ENCODE results near the gene NHERF1.

Gene NHERF1

DNA sequence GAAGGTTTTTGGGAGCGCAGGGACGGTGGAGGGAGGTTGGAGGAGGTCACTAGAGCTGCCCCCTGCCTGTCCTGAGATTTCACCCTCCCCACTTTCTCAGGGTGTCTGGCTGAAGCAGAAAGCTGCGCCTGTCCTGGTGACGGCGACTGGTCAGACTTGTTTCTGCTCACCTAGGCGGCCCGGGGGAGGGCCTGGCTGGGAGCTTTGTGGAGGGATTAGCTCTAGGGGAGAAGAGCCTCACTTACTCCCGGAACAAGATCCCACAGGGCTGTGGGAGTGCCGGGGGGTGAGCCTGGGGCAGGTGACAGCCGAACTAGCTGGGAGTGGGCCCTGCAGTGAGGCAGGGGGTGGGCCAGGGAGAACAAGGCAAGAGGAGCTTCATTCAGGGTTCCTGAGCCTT is 11.5 kb downstream of the NHERF1 start:
- no peak for TF ChIP-seq SNAI2 (CRISPR knock-in tag; IDR thresholded peaks at IDR 0.05)
- TF ChIP-seq ZC3H10 (CRISPR knock-in tag; IDR thresholded peaks at IDR 0.05): no peak
- no peak for TF ChIP-seq TCF4 (CRISPR knock-in tag; IDR thresholded peaks at IDR 0.05; ENCODE audit: borderline replicate concordance)
- no peak for TF ChIP-seq CSDC2 (CRISPR knock-in tag; IDR thresholded peaks at IDR 0.05)
- no peak for TF ChIP-seq ESRRG (CRISPR knock-in tag; IDR thresholded peaks at IDR 0.05)
- no peak for TF ChIP-seq ZNF70 (CRISPR knock-in tag; IDR thresholded peaks at IDR 0.05)
- no peak for TF ChIP-seq PPARA (CRISPR knock-in tag; IDR thresholded peaks at IDR 0.05; ENCODE audit: borderline replicate concordance)
- TF ChIP-seq, protein P1, sequence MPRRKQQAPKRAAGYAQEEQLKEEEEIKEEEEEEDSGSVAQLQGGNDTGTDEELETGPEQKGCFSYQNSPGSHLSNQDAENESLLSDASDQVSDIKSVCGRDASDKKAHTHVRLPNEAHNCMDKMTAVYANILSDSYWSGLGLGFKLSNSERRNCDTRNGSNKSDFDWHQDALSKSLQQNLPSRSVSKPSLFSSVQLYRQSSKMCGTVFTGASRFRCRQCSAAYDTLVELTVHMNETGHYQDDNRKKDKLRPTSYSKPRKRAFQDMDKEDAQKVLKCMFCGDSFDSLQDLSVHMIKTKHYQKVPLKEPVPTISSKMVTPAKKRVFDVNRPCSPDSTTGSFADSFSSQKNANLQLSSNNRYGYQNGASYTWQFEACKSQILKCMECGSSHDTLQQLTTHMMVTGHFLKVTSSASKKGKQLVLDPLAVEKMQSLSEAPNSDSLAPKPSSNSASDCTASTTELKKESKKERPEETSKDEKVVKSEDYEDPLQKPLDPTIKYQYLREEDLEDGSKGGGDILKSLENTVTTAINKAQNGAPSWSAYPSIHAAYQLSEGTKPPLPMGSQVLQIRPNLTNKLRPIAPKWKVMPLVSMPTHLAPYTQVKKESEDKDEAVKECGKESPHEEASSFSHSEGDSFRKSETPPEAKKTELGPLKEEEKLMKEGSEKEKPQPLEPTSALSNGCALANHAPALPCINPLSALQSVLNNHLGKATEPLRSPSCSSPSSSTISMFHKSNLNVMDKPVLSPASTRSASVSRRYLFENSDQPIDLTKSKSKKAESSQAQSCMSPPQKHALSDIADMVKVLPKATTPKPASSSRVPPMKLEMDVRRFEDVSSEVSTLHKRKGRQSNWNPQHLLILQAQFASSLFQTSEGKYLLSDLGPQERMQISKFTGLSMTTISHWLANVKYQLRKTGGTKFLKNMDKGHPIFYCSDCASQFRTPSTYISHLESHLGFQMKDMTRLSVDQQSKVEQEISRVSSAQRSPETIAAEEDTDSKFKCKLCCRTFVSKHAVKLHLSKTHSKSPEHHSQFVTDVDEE (CRISPR knock-in tag; IDR thresholded peaks at IDR 0.05): no peak
- no peak for TF ChIP-seq OSR1 (CRISPR knock-in tag; IDR thresholded peaks at IDR 0.05)
- no peak for ATAC-seq

DNA sequence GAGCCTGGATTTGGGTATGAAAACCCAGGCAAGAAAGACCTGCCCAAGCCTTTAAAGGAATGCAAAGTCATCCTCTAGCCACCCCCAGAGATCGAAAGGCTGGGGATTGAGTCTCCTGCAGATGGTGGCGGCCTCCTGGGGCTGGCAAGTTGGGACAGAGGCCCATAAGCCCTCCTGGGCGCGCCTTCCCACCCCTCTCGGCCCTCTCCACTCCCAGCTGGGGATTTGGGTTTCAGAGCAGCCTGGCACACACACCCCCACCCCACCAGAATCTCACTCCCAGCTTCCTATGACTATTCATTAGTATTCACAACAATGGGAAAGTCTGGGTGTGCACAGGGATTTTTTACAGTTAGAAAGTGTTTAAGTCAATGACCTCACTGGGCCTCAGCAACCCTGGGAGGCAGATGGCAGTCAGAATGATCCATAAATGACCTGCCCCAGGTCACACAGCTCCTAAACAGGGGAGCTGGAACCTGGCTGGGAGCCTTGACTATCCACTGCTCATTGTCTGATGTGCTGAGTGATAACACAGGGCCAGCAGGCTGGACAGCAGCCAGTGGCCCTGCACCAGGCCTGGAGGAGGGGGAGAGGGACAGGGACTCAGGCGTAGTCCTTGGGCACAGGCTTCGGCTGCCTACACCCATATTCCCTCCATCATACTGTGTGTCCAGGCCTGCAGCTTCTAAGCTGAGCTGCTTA is 12.1 kb downstream of the NHERF1 start:
- peak; percentile 53 for ATAC-seq
- TF ChIP-seq, protein P2, sequence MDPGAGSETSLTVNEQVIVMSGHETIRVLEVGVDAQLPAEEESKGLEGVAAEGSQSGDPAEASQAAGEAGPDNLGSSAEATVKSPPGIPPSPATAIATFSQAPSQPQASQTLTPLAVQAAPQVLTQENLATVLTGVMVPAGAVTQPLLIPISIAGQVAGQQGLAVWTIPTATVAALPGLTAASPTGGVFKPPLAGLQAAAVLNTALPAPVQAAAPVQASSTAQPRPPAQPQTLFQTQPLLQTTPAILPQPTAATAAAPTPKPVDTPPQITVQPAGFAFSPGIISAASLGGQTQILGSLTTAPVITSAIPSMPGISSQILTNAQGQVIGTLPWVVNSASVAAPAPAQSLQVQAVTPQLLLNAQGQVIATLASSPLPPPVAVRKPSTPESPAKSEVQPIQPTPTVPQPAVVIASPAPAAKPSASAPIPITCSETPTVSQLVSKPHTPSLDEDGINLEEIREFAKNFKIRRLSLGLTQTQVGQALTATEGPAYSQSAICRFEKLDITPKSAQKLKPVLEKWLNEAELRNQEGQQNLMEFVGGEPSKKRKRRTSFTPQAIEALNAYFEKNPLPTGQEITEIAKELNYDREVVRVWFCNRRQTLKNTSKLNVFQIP (CRISPR knock-in tag; IDR thresholded peaks at IDR 0.05; ENCODE audit: borderline replicate concordance, low read depth): no peak
- TF ChIP-seq, protein P3, sequence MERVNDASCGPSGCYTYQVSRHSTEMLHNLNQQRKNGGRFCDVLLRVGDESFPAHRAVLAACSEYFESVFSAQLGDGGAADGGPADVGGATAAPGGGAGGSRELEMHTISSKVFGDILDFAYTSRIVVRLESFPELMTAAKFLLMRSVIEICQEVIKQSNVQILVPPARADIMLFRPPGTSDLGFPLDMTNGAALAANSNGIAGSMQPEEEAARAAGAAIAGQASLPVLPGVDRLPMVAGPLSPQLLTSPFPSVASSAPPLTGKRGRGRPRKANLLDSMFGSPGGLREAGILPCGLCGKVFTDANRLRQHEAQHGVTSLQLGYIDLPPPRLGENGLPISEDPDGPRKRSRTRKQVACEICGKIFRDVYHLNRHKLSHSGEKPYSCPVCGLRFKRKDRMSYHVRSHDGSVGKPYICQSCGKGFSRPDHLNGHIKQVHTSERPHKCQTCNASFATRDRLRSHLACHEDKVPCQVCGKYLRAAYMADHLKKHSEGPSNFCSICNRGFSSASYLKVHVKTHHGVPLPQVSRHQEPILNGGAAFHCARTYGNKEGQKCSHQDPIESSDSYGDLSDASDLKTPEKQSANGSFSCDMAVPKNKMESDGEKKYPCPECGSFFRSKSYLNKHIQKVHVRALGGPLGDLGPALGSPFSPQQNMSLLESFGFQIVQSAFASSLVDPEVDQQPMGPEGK (CRISPR knock-in tag; IDR thresholded peaks at IDR 0.05; ENCODE audit: borderline replicate concordance): no peak
- TF ChIP-seq GLIS3 (CRISPR knock-in tag; IDR thresholded peaks at IDR 0.05): no peak
- TF ChIP-seq PPARA (CRISPR knock-in tag; IDR thresholded peaks at IDR 0.05; ENCODE audit: borderline replicate concordance): no peak
- no peak for TF ChIP-seq ZNF565 (CRISPR knock-in tag; conservative IDR thresholded peaks at IDR 0.05; ENCODE audit: low read depth)
- no peak for TF ChIP-seq ARNTL (CRISPR knock-in tag; IDR thresholded peaks at IDR 0.05; ENCODE audit: borderline replicate concordance, low read depth)
- peak; percentile 77; the same call in 1 of the 2 replicates for TF ChIP-seq TCF4 (CRISPR knock-in tag; IDR thresholded peaks at IDR 0.05; ENCODE audit: borderline replicate concordance)
- TF ChIP-seq ZNF70 (CRISPR knock-in tag; IDR thresholded peaks at IDR 0.05): peak; percentile 54
- no peak for TF ChIP-seq CSDC2 (CRISPR knock-in tag; IDR thresholded peaks at IDR 0.05)
- TF ChIP-seq ZFP30 (CRISPR knock-in tag; IDR thresholded peaks at IDR 0.05): no peak
- no peak for TF ChIP-seq ISL1 (CRISPR knock-in tag; IDR thresholded peaks at IDR 0.05)
- TF ChIP-seq SNAI2 (CRISPR knock-in tag; IDR thresholded peaks at IDR 0.05): no peak
- TF ChIP-seq, protein P1 (CRISPR knock-in tag; IDR thresholded peaks at IDR 0.05): peak; percentile 96; the same call in 1 of the 2 replicates
- no peak for TF ChIP-seq ESRRG (CRISPR knock-in tag; IDR thresholded peaks at IDR 0.05)
- no peak for TF ChIP-seq ZNF8 (CRISPR knock-in tag; IDR thresholded peaks at IDR 0.05)
- peak; percentile 46; the same call in 1 of the 2 replicates for TF ChIP-seq ZFP3 (CRISPR knock-in tag; IDR thresholded peaks at IDR 0.05)
- no peak for TF ChIP-seq RARB (CRISPR knock-in tag; IDR thresholded peaks at IDR 0.05)
- no peak for TF ChIP-seq TOX (CRISPR knock-in tag; IDR thresholded peaks at IDR 0.05; ENCODE audit: borderline replicate concordance)
- no peak for TF ChIP-seq ZC3H10 (CRISPR knock-in tag; IDR thresholded peaks at IDR 0.05)
- TF ChIP-seq, protein P4, sequence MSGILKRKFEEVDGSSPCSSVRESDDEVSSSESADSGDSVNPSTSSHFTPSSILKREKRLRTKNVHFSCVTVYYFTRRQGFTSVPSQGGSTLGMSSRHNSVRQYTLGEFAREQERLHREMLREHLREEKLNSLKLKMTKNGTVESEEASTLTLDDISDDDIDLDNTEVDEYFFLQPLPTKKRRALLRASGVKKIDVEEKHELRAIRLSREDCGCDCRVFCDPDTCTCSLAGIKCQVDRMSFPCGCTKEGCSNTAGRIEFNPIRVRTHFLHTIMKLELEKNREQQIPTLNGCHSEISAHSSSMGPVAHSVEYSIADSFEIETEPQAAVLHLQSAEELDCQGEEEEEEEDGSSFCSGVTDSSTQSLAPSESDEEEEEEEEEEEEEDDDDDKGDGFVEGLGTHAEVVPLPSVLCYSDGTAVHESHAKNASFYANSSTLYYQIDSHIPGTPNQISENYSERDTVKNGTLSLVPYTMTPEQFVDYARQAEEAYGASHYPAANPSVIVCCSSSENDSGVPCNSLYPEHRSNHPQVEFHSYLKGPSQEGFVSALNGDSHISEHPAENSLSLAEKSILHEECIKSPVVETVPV (CRISPR knock-in tag; IDR thresholded peaks at IDR 0.05): no peak
- no peak for TF ChIP-seq BACH2 (CRISPR knock-in tag; IDR thresholded peaks at IDR 0.05; ENCODE audit: borderline replicate concordance)
- no peak for TF ChIP-seq OSR1 (CRISPR knock-in tag; IDR thresholded peaks at IDR 0.05)

Data from SK-N-SH treated with all-trans-retinoic acid at 6 μM for 48 hours (cell line).